ENCODE results near the gene HEATR5A.

Gene HEATR5A

DNA sequence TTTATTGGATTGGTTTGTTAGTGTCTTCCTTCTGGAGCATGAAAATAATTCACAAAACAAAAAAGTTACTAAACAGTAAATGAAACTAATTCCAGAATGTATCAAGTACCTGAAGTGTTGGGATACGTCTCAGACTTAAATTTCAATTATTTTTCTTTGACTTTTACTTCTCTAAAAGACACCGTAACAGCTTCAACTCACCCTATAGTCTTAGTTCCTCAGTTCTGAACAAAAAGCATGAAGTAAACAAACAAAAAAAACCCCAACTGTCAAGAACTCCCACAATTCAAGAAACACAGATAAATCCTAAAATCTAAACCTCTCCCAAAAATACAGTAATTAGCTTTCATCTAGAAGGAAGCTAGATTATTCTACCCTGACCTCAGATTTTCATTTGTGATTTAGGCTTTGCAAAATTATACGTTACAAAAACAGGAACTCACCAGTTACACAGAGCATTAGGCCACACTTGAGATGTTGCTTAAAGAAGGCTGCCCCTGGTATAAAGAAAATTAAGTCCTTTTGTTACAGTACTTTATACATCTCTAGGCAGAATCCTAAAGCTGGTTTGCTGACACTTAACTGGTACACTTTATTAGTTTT is 10.2 kb downstream of the HEATR5A start:
- TF ChIP-seq, protein P1, sequence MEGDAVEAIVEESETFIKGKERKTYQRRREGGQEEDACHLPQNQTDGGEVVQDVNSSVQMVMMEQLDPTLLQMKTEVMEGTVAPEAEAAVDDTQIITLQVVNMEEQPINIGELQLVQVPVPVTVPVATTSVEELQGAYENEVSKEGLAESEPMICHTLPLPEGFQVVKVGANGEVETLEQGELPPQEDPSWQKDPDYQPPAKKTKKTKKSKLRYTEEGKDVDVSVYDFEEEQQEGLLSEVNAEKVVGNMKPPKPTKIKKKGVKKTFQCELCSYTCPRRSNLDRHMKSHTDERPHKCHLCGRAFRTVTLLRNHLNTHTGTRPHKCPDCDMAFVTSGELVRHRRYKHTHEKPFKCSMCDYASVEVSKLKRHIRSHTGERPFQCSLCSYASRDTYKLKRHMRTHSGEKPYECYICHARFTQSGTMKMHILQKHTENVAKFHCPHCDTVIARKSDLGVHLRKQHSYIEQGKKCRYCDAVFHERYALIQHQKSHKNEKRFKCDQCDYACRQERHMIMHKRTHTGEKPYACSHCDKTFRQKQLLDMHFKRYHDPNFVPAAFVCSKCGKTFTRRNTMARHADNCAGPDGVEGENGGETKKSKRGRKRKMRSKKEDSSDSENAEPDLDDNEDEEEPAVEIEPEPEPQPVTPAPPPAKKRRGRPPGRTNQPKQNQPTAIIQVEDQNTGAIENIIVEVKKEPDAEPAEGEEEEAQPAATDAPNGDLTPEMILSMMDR (IDR thresholded peaks at IDR 0.05; ENCODE audit: borderline replicate concordance, insufficient read depth, low read depth, low read length), result no peak
- no peak overlapping the region for H3K4me3 ChIP-seq (ENCODE audit: low read depth, low read length)

DNA sequence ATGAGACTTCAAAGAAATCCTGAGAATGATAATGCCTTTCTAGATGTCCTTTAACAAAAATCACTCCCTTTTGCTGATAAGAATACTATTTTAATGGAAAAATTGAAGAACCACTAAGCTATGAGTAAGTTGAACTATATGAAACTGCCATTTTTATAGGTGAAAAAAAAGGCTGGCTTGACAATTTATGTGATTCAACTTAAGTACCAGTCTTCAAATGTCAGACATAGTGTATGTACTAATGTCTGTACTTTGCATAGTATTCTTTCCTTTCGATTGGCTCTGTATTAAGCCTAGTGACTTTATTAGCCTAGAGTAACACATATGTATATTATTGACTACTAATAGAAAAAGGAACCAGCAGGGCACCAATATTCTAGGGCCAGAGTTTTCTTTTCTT is 11.9 kb downstream of the HEATR5A start:
- H3K4me3 ChIP-seq (ENCODE audit: low read depth, low read length), result no peak overlapping the region

DNA sequence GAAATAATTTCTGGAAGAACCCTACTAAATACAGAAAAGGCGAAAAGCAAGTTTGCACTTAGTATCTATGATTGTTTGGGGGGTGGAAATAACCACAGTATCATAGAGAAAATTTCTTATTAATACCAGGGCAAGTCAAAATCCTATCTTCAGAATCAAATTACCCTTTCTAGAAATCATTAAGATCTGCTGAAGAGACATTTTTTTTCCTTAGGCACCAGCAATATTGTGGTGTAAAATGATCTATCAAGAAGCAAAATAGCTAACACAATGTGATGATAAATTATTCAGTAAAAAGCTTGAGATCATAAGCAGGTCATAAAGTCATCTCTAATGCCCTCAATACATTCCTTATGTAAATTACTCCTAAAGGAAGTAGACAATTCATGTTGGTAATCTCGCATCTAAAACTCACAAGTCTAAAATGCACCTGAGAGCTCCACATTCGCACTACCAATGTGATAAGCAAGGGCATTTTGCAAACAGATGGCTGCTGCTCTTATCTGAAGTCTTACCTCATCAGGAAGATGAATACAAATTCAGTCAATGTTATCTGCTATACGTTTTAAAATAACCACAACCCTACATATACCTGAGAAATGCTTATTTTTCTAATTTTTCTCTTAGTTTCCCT is 14.6 kb downstream of the HEATR5A start:
- no peak overlapping the region for H3K4me3 ChIP-seq (ENCODE audit: low read depth, low read length)
- TF ChIP-seq, protein P1 (IDR thresholded peaks at IDR 0.05; ENCODE audit: borderline replicate concordance, insufficient read depth, low read depth, low read length), result no peak

More for the DNA sequence above, 11.9 kb downstream of the HEATR5A start:
- TF ChIP-seq, protein P1 (IDR thresholded peaks at IDR 0.05; ENCODE audit: borderline replicate concordance, insufficient read depth, low read depth, low read length), result no peak

DNA sequence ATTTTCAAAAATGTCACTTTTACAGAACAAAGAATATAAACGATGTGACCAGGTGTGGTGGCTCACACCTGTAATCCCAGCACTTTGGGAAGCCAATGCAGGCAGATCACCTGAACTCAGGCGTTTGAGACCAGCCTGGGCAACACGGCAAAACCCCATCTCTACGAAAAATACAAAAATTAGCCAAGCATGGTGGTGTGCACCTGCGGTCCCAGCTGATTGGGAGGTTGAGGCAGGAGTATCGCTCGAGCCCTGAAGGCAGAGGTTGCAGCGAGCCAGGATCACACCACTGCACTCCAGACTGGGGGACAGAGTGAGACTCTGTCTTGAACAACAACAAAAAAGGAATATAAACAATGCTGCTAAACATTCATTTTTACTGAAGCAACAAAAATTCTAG is 15.2 kb downstream of the HEATR5A start:
- no peak overlapping the region for H3K4me3 ChIP-seq (ENCODE audit: low read depth, low read length)
- TF ChIP-seq, protein P1 (IDR thresholded peaks at IDR 0.05; ENCODE audit: borderline replicate concordance, insufficient read depth, low read depth, low read length), result no peak

DNA sequence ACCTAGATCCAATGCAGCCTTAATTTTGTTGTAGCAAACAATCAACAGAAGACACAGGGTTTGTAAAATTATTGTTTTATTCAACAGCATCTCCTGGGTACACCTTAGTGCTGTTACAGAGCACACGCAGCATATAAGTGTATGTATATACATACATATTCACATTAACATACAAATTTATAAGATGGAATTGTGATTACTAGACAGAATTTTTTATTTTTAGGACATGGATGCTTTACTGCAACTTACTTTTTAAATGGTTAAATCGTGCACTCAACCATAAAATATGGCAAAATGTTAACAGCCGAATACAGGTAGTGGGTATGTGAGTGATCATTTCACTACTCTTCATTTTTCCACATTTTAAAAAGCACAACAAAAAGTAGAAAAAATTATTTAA is 16.6 kb downstream of the HEATR5A start:
- H3K4me3 ChIP-seq (ENCODE audit: low read depth, low read length), result no peak overlapping the region

DNA sequence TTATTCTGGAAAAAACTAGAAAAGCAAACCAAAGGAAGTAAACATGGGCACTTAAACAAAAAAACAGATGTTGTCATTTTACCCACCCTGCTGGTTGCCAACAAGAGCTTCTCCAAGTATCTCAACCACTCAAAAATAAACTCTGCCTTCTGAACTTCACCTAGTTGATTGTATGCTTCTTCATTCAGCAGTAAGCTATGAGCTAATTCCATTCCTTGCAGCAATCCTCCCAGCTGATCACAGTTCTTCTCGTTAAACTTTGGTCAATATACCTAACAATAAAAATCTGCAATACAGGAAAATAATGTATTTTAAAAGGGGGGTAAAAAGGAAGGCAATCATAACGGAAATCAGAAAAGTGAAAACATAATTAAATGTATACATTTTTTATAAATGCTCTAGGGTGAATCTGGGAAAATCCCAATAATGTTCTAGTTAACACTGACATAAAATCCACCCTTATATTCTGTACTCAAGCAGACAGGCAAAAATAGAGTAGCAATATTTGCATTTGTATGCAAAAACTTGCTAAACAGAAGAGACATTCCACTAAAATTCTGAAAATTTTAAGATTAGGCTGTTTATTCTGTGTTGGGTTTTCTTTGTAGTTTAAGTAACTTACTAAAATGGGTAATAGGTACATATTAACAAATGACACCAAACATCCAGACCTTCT is 17.4 kb downstream of the HEATR5A start:
- H3K4me3 ChIP-seq (ENCODE audit: low read depth, low read length), result no peak overlapping the region
- TF ChIP-seq, protein P1 (IDR thresholded peaks at IDR 0.05; ENCODE audit: borderline replicate concordance, insufficient read depth, low read depth, low read length), result no peak

More for the DNA sequence above, 16.6 kb downstream of the HEATR5A start:
- TF ChIP-seq, protein P1 (IDR thresholded peaks at IDR 0.05; ENCODE audit: borderline replicate concordance, insufficient read depth, low read depth, low read length), result no peak

Data from GM12875 (cell line).